EL (cell line): ENCODE data around the gene BACH2.
"Not testable (repeated sequence)": the region's sequence is repeated elsewhere in the genome, so short reads cannot be mapped to it uniquely, and the experiment has no call there.

Experiments used
- DNase-seq: peaks from one replicate; pipeline ENCODE4 v3.0.0-alpha.2; 2016

The BACH2 gene

DNA sequence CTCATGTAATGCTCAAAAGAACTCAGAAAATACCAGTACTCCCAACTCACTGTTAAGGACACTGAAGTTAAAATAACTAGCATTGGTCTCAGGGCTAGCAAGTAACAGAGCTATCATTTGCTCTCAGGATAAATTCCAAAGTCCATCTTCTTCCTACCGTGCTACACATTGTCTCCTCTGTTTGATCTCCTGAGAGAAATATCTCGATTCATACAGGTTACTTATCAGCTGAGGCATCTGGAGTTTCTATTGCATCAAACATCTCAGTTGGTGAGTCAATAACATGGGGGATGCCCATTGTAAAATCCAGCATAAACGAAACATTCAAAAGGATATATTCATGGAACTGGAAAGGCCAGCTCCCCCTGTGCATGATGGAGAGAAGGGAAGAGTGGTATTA, 147.4 kb downstream of the BACH2 start:
- DNase-seq: no peak

DNA sequence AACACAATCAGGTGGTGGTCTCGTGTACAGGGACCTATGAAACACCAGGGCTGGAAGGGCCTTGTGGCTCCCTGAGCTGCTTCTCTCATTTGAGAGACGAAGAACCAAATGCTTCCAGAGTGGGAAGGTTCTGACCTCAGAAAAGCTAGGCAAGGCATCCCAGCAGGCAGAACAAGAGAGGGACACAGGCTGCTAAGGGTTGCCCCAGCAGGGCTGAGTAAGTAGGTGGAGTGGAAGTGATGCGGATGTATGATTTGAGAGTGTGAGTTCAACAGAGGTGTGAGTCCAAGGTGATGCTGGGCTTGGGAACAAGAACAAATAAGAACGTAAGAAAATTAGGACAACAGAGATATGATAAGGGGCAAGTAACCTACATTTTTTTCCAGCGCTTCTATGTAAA, 147.8 kb downstream of the BACH2 start:
- DNase-seq: no peak

DNA sequence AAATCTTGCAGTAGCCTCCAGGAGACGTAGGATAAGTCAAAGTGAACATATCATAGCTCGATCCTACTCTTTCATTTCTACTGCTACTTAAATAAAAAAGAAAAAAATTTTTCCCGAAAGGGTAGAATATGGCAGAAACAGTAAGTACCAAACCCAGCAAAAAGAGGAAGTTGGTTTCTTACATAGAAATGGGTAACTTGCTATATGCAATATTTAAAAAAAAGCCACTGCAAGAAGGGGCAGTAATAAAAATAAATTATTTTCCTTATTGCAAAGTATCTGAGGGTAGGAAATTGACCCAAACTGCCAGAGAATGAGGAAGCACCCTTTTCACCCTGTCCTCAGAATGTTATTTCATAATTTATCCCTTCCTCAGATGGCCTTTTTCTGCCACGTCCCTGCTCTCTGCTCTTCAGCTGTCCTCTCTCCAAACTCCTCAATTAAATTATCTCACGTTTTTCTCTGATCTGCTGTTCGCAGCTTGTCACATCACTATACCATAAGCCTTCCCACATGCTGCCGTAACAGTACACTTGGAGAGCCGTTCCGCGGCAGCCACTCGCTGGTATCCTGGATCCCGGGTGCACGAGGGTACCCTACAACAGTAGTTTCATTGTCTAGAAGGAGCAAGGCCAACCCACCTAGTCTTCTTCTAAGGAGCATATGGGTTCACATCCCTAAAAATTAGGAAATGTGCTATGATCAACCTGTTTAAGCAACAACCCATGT, 149.6 kb downstream of the BACH2 start:
- DNase-seq: no peak

DNA sequence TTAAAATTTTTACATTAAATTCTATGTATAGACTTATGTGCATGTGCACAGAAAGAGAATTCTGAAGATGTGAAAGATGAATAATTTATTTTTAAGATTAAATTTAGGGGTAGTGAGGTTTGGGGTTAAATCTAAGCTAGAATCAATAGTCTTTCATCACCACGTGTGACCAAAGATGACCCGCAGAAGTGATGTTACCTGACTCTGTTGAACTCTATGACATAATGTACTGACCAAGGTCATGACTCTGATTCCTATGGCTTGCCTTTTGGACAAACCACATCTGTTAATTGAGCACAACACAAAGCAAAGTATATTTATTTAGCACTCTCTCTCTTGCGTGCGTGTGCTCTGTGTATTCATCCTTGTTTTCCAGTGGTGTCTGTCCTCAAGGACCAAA, 150.6 kb downstream of the BACH2 start:
- no peak for DNase-seq

DNA sequence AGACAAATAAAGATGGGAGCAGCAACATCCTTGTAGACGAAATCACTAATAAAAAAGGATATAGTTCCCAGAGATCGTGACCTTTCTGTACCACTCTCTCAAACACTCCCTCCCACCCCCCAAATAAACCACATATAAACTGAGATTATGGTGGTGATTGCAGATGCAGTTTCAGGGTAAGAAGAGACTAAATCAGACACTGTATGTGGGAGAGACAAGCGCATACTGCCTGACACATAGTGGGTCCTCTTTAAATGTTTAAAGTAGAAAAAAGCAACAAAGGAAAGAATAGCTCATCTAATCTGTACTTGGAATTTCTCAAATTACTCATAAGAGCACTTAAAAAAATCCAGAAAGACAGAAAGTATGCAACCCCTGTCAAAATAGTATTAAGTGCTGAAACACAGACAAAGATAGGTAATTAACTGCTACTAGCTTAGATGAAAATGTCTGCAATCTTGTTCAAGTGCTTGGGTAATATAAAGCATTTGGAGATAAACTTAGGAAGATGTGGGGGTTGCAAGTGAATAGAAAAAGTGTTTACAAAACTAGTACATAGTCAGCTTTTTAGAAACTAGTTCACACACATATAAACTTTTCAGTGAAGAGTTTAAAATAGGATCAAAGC, 151.6 kb downstream of the BACH2 start:
- DNase-seq: no peak

DNA sequence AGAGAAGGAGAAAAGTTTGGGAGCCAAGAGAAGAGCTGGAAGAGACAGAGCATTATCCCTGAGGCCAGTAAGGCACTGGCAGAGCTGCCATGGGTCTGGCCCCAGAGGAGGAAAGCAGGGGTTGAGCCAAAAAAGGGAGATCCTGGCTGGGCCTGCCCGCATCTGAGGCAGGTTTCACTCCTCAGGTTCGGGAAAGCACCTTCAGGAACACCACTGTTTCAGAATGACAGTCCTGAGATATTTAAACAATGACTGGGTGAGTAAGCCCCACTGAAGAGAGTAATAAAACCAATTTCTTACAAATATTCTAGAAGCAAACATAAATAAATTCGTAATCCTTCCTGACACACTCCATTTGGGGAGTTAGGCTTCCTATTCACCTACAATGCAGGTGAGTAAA, 152.2 kb downstream of the BACH2 start:
- DNase-seq: no peak

DNA sequence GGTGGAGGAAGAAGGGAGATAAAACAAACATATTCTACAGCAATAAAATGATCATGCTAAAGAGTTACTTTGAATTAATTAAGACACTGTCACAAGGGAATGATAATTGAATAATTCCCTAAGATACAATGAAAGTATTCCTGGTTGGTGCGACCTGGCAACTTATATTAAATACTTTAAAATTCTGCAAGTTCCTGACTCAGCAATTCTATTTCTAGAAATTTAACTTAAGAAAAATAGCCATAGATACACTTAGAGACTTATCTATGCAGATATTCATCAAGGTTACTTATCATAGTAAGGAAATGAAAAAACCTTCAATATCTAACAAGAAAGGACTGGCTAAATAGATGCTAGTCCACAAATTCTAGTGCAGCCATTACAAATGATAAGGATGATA, 156.0 kb downstream of the BACH2 start:
- no peak for DNase-seq

DNA sequence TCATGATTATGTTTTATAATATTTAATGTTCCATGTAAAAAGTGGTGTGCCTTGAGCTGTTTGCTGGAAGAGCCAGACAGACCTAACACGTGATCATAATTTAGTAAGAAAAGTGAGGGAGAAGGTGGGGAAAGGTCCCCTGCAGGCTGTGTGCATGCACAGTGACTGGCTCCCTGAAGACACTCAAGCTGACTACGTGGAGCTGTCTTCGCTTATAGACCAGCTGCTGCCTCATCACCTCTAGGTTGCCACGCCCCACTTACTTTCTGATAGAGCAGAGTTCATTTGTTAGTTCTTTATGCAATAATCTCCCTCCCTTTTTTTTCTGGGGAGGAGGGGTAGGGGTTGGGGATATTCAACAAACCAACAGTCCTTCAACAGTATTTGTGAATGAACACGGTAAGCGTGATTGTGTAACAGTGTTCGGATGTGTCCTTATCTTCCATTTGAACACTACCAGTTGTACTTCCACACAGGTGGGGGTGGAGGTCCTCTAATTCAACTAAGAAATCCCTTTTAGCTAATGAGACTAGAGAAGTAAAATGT, 157.3 kb downstream of the BACH2 start:
- DNase-seq: no peak

DNA sequence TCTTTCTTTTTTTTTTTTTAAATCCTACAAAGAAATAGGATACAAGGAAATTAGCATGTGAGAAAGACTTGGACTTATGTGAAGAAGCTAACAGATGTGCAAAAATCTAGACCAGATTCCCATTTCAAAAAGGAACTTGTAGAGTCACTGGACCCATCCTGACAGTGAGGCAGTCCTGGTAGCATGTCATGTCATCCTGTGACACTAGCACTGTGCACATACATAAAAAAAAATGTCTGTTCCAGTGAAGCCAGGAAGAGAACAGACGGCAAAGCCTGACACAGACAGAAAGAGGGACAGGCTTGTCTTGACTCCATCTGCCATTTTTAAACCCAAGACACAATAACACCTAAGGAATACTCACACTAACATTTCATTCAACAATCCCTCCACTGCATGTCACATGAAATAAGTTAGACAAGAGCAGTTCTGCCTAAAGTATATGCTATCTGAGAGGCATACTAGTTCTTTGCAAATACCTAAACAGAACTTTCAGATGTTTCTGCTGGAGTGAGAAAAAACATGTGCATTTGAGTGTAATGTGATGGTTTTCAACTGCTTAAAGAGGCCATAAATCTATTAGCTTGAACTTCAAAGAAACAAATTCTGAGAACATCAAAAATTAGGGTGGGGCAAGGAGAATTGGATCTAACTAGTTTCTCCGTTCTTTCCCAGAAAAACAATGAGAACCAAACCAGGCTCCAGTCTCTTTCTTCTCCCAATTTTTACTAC, 159.6 kb downstream of the BACH2 start:
- no peak for DNase-seq

DNA sequence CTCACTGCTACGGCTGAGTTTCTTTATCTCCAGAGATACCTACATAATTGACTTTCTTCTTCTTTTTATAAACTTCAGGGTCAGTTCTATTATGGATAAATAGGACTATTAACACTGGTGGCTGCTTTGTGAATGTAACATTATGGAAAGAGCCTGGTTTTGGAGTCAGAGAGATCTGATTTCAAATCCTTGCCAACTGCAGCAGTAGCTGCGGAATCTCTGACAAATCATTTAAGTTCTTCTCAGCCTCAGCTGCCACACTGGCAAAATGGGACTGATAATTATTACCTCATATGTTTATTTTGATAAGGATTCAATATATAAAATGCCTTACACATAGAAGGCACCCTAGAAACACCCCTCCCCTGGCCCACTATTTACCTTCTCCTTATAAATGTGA, 160.5 kb downstream of the BACH2 start:
- no peak for DNase-seq

DNA sequence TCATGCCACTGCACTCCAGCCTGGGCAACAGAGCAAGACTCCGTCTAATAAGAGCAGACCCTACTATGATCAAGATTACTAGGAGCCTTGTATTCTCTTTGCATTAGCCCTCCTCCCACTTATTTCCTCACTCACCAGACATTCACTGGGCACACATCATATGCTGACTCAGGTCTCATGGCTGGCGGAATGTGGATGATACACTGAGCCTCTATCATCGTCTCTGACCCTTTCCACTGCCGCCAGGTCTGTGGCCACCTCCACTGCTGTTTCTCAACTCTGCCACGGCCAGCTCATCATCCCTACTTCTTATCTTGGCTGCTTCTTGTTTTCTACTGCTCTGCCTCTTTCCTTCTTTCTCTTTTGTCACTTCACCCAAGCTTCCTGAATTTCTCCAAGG, 161.0 kb downstream of the BACH2 start:
- DNase-seq: peak; percentile 81

DNA sequence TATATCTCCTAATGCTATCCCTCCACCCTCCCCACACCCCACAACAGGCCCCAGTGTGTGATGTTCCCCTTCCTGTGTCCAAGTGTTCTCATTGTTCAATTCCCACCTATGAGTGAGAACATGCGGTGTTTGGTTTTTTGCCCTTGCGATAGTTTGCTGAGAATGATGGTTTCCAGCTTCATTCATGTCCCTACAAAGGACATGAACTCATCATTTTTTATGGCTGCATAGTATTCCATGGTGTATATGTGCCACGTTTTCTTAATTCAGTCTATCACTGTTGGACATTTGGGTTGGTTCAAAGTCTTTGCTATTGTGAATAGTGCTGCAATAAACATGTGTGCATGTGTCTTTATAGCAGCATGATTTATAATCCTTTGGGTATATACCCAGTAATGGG, 163.0 kb downstream of the BACH2 start:
- DNase-seq: not testable (repeated sequence)

DNA sequence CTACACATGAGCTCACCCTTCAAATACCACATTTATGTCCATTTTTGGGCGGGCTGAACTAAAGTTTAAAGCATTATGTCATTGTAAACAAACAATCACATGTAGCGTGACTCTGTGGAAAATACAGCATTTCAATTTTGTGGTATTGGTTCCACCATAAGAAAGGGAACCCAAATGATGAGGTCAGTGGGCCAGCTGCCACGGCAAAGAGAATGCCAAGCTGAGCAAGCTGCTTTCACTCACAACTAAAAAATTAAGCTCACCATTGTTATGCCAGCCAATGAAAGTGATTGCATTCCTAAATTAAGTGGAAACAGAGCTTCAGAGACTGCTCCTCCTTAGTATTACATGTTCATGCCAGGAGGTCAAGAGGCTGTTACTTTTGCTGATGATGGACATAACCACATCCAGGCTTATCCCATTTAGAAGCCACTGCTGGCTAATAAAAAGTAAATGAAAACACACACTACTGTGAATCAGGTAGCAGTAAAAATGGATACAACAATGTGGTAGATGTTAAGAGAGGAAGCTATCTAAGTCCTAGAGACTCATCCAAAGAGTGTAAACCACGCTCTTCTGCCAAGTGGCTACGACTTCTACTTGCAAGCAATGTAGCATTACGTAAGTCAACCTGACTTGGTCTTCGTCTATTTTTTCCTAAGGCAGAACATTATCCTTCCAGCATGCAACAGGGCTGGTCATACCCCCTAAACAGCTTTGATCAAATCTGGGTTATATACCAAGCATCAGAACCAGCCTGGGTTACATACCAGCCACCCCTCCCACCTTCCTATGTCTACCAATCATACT, 164.8 kb downstream of the BACH2 start:
- DNase-seq: peak; percentile 76

DNA sequence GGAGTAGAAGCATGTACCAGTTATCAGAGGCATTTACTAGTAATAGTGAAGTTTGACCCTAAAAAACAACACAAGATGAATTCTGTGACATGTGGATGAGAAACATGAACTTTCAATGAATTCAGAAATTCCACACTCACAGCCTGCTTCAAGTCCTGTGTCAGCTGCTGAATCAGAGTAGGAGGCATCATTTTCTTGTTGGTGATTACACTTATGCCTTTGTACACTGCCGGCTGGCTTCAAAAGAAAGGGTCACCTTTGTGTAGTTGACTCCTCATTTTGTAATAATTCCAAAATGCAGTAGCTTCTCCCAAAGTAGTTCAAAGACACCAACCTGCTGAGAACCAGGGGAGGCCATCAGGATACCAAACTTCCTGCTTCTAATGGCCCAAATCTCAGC, 165.5 kb downstream of the BACH2 start:
- DNase-seq: no peak

DNA sequence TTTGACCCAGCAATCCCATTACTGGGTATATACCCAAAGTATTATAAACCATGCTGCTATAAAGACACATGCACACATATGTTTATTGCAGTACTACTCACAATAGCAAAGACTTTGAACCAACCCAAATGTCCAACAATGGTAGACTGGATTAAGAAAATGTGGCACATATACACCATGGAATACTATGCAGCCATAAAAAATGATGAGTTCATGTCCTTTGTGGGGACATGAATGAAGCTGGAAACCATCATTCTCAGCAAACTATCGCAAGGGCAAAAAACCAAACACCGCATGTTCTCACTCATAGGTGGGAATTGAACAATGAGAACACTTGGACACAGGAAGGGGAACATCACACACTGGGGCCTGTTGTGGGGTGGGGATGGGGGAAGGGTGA, 168.0 kb downstream of the BACH2 start:
- DNase-seq: not testable (repeated sequence)

DNA sequence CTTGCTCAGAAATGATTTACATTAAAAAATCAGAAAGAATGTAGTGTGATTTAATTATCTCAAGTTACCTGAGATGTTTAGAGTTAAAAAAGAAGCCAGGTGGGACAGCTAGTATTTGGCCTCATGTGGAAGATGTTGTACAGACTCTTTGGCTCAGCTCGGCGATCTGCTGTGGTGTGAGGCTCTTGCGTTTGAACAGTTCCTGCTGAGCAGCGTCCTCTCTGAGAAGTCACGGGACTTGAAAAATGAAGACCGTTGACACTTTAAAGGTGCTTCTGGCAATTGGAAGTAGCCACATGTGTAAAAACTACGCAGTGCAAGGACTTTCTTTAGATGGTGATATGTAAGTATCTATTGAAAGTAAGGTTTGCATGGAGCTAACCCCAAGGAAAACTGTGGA, 169.0 kb downstream of the BACH2 start:
- no peak for DNase-seq

DNA sequence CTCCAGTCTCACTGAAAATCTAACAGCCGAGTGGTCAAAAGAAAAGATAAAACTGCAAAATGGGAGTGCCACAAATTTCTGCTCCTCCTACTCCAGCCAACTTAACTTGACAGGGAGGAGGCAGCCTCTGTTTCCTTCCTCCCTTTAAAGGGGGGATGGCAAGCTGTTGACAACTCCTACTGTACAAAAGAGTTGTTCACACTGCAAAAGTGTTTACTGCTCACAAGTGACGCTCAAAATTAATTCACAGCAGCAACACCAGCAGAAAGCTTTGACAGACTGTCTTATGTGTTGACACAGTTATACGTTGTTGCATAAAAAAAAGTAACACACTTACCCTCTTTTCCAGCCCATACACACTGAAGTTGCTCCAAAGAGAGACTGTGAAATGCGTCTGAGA, 169.8 kb downstream of the BACH2 start:
- no peak for DNase-seq

DNA sequence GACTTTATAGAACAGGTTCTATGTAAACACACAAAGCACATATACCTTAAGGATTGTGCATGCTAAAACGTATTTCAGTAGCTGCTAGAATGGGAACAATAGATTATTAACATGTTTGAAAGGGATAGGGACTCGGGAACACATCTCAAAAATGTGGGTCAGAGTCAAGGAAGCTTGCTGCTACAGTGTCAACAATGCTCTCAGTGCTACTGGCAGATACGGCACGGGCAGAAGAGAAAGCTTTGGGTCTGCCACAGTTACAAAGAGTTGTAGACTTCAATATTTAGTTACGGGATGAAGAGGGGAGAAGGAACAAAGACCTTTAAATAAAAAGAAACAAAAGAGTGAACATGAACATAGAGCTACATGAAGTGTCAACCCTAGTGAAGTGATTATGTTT, 170.5 kb downstream of the BACH2 start:
- DNase-seq: no peak

DNA sequence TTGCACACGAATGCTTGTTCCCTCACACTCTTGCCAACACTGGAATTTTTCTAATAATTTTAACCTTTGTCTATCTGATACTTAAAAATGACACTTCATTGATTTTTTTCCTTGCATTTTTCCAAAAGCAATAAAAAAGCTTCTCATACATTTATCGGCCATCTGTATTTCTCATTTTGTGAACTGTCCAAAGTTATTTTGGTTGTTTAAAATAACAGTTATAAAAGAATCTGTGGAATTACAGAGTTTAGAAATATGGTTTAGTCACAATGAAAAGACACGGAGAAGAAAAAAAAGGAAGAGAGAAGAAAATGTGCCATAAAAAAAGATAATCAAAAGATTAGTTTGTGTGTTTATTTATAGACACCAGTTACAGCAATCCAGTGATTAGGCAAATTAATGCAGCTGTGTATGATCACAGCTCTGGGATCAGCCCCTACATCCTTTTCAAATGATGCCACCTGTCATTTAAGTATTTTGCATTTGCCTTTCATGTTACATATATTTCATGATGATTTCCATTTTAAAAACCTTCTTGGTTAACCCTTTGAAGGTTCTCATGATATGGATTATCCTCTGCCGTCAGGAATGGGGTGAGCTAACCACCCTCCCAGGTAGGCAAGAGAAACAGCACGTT, 171.7 kb downstream of the BACH2 start:
- DNase-seq: no peak

DNA sequence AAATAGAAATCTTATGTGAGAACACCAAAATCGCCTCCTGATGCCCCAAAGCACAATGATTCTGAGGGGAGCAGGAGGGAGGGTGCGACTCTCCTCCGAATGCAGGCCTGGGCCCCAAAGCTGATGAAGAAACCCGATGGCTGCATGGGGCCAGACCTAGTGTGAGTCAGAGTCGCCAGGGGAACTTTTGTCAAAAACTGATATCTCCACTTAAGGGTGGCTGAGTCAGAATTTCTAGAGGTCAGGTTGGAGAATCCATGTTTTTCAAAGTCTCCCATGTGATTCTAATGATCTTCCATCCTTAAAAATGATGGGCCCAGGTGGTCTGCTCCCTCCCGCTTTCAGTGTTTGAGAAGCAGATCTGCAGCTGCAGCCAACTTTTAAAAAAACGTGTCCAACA, 172.8 kb downstream of the BACH2 start:
- peak; percentile 39 for DNase-seq

DNA sequence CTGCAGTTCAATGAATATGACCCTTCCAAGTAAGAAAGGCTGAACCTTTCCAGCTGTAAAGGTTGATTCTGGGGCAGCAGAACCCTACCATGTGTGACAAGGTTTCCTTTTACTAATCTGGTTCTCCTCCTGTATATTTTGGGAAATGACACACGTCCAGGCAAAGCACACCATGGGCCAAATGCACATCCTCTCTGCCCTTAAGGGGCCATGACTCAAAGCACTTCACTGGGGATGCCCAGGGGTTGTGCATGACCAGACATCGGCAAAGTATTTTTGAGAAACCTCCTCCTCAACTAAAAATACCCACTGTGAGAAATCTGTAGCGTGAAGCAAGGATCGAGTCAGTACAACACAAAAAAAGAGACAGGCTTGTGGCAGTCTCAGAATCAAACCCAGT, 174.7 kb downstream of the BACH2 start:
- peak; percentile 62 for DNase-seq

DNA sequence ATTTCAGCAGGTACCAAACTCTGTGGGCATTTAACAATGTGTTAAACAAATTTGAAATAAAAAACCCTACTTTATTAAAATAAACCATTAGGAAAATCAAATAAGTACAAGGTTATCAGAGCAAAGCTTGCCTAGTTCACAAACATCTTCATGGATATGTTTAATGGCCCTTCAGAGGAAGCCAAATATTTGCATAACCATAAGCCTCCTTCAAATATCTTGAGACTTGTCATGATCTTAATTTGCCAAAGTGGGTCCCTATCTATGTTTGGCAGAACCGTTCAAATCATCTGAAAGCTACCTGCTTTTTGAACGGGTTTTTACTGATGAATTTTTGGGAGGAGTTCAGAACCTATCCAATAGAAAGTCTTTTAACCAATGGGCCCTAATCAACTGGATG, 176.3 kb downstream of the BACH2 start:
- no peak for DNase-seq

DNA sequence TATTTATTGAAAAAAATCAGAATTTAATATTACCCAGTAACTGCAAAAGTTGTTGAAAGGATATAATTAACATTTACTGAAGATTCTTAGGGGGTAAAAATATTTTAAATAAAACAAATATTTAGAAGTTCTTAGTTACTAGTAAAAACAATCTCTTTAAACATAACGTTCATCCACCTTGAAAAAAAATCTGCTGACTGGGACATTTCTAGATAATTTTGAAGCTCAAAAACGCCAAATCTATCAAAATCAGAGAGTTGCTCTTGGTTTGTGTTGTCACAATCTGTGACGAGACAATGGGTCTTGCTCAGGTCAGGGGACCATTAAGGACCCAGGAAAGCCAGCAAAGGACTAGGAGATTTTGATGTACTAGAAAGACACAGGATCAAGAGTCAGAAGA, 177.0 kb downstream of the BACH2 start:
- DNase-seq: no peak
